Stromal cell of bone marrow (primary cell): ENCODE measurements around the gene ISM1.

Experiments used
- DNase-seq: peaks from one replicate; pipeline ENCODE4 v3.0.0-alpha.2; 2012; ENCODE audit warnings: low read depth

ISM1 gene

GRCh38 chr20:13313201-13313600 is 92.1 kb downstream of the ISM1 start:
- DNase-seq: no peak

GRCh38 chr20:13317439-13317838 is 96.4 kb downstream of the ISM1 start:
- no peak for DNase-seq

GRCh38 chr20:13318871-13319521 is 97.9 kb downstream of the ISM1 start:
- no peak for DNase-seq

- DNase-seq: no peak
Observed at GRCh38 chr20:13320702-13321101, 99.6 kb downstream of the ISM1 start.

- no peak for DNase-seq
Observed at GRCh38 chr20:13321416-13321815, 100.3 kb downstream of the ISM1 start.

GRCh38 chr20:13322198-13322597 is 101.1 kb downstream of the ISM1 start:
- no peak for DNase-seq

GRCh38 chr20:13322621-13323020 is 101.5 kb downstream of the ISM1 start:
- DNase-seq: no peak

GRCh38 chr20:13325033-13325432 is 104.0 kb downstream of the ISM1 start:
- no peak for DNase-seq

- DNase-seq: no peak
Observed at GRCh38 chr20:13325796-13326340, 104.8 kb downstream of the ISM1 start.

GRCh38 chr20:13331536-13331935 is 110.5 kb downstream of the ISM1 start:
- no peak for DNase-seq

GRCh38 chr20:13333036-13333435 is 112.0 kb downstream of the ISM1 start:
- no peak for DNase-seq

- no peak for DNase-seq
Observed at GRCh38 chr20:13333793-13334192, 112.7 kb downstream of the ISM1 start.

- DNase-seq: no peak
Observed at GRCh38 chr20:13336308-13337089, 115.4 kb downstream of the ISM1 start.

- no peak for DNase-seq
Observed at GRCh38 chr20:13337090-13337784, 116.2 kb downstream of the ISM1 start.

- no peak for DNase-seq
Observed at GRCh38 chr20:13338097-13338661, 117.1 kb downstream of the ISM1 start.

GRCh38 chr20:13338999-13339411 is 117.9 kb downstream of the ISM1 start:
- no peak for DNase-seq

GRCh38 chr20:13340088-13340487 is 119.0 kb downstream of the ISM1 start:
- no peak for DNase-seq

GRCh38 chr20:13341737-13342393 is 120.8 kb downstream of the ISM1 start:
- DNase-seq: no peak

- DNase-seq: no peak
Observed at GRCh38 chr20:13342469-13343242, 121.6 kb downstream of the ISM1 start.

- DNase-seq: peak; percentile 43
Observed at GRCh38 chr20:13344671-13345070, 123.6 kb downstream of the ISM1 start.
